MM.1S (cell line): ENCODE data around the gene SERP1.

Source experiments
- DNase-seq: peaks from one replicate; pipeline ENCODE4 v3.0.0-alpha.2; 2015
- H2AFZ ChIP-seq: fragments of 300-600 bp; sonication (generic); 2 replicates; pipeline ENCODE4 v1.6.0; 2016; ENCODE audit warnings: antibody characterized with exemption, low read length
- H3F3A ChIP-seq: fragments of 300-600 bp; sonication (generic); 2 replicates; pipeline ENCODE4 v1.6.1; 2016; ENCODE audit warnings: mild to moderate bottlenecking, antibody characterized with exemption, low read length, moderate library complexity, mixed read lengths; ENCODE audit not compliant: insufficient read depth
- H3K27ac ChIP-seq: fragments of 300-600 bp; sonication (generic); 2 replicates; pipeline ENCODE4 v1.5.1; 2016; ENCODE audit warnings: mild to moderate bottlenecking, low read length
- H3K27me3 ChIP-seq: fragments of 300-600 bp; sonication (generic); replicated peaks from 2 replicates; pipeline ENCODE4 v1.6.0; 2016; ENCODE audit warnings: low read length; ENCODE audit not compliant: insufficient read depth
- H3K36me3 ChIP-seq: fragments of 300-600 bp; sonication (generic); replicated peaks from 2 replicates; pipeline ENCODE4 v1.6.1; 2016; ENCODE audit warnings: mild to moderate bottlenecking, low read length, mixed read lengths; ENCODE audit not compliant: insufficient read depth
- H3K4me1 ChIP-seq: fragments of 300-600 bp; sonication (generic); 2 replicates; pipeline ENCODE4 v1.6.1; 2016; ENCODE audit warnings: low read length, mixed read lengths
- H3K4me2 ChIP-seq: fragments of 300-600 bp; sonication (generic); 2 replicates; pipeline ENCODE4 v1.6.0; 2016; ENCODE audit warnings: low read depth, low read length
- H3K4me3 ChIP-seq: fragments of 300-600 bp; sonication (generic); 2 replicates; pipeline ENCODE4 v1.5.1; 2016; ENCODE audit warnings: low read length, mixed read lengths
- H3K79me2 ChIP-seq: fragments of 300-600 bp; sonication (generic); 2 replicates; pipeline ENCODE4 v1.6.1; 2016; ENCODE audit warnings: mixed run types, low read length, mixed read lengths
- H3K9ac ChIP-seq: fragments of 300-600 bp; sonication (generic); 2 replicates; pipeline ENCODE4 v1.6.1; 2016; ENCODE audit warnings: low read length, mixed read lengths
- H3K9me2 ChIP-seq: fragments of 300-600 bp; sonication (generic); replicated peaks from 2 replicates; pipeline ENCODE4 v1.6.1; 2016; ENCODE audit warnings: mild to moderate bottlenecking, low read length, mixed read lengths; ENCODE audit not compliant: insufficient read depth
- H3K9me3 ChIP-seq: fragments of 300-600 bp; sonication (generic); replicated peaks from 2 replicates; pipeline ENCODE4 v1.6.1; 2016; ENCODE audit warnings: mild to moderate bottlenecking, low read length, mixed read lengths; ENCODE audit not compliant: insufficient read depth
- H4K20me1 ChIP-seq: fragments of 300-600 bp; sonication (generic); 2 replicates; pipeline ENCODE4 v1.6.1; 2016; ENCODE audit warnings: mild to moderate bottlenecking, low read length, moderate library complexity, mixed read lengths; ENCODE audit not compliant: insufficient read depth
- CTCF ChIP-seq: fragments of 300-600 bp; sonication (generic); IDR thresholded peaks from 2 replicates; pipeline ENCODE4 v1.5.1; 2016; ENCODE audit warnings: antibody characterized with exemption, low read length, mixed read lengths
- EZH2 ChIP-seq: fragments of 300-600 bp; sonication (generic); optimal IDR thresholded peaks from 2 replicates; pipeline ENCODE3; 2017; ENCODE audit warnings: low read depth, mild to moderate bottlenecking, antibody characterized with exemption, low read length, mixed read lengths
- EZH2phosphoT487 ChIP-seq: fragments of 300-600 bp; sonication (generic); IDR thresholded peaks from 2 replicates; pipeline ENCODE4 v1.6.1; 2018; ENCODE audit warnings: antibody characterized with exemption, low read length

Gene SERP1

DNA sequence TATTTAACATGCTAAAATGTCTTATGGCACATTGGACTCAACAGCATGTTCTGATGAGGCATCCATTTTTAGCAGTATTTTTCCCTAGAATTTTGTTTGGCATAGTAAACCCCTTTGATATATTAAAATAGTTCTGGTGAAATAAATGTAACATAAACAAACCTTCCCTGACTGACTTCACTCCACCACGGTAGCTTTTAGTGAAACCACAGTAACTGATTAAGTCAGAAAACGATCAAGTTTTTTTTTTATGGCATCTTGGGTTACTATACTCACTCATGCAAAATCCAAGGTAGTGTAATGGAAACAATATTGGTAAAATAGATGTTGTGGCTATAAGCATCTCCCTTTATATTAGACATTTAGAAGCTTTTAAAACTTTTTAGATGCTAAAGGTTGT is 2.8 kb downstream of the SERP1 start:
- DNase-seq: no peak
- Histone ChIP-seq H3K4me3 (no peak overlapping the region), H3K9me3 (no peaks in the 10 kb centered on the region), H3K4me2 (peak overlapping the region; percentile 81; the same call in 1 of the 2 replicates), H3K27me3 (no peaks in the 10 kb centered on the region), H3K79me2 (peaks cover 67% of the 10 kb centered on the region), H4K20me1 (peaks cover 22% of the 10 kb centered on the region; the same call in 1 of the 2 replicates), H2AFZ (no peak overlapping the region), H3F3A (peaks cover 12% of the 10 kb centered on the region), H3K9ac (no peak overlapping the region; the same call in 1 of the 2 replicates), H3K4me1 (peaks cover 21% of the 10 kb centered on the region), H3K36me3 (peaks cover 16% of the 10 kb centered on the region), H3K9me2 (no peaks in the 10 kb centered on the region), H3K27ac (no peak overlapping the region)
- TF ChIP-seq EZH2phosphoT487: no peak
- TF ChIP-seq EZH2: no peak
- TF ChIP-seq CTCF: no peak

- H3K9me3 ChIP-seq: no peaks in the 10 kb centered on the region
- no peaks in the 10 kb centered on the region for H3K9me2 ChIP-seq
- no peak overlapping the region for H3K4me2 ChIP-seq
- H2AFZ ChIP-seq: no peak overlapping the region
- H4K20me1 ChIP-seq: peaks cover 22% of the 10 kb centered on the region; the same call in 1 of the 2 replicates
- peaks cover 16% of the 10 kb centered on the region for H3K36me3 ChIP-seq
- peaks cover 12% of the 10 kb centered on the region for H3F3A ChIP-seq
- H3K4me3 ChIP-seq: no peak overlapping the region
- H3K9ac ChIP-seq: no peak overlapping the region
- TF ChIP-seq CTCF: no peak
- TF ChIP-seq EZH2phosphoT487: no peak
- no peak for TF ChIP-seq EZH2
- H3K4me1 ChIP-seq: peaks cover 17% of the 10 kb centered on the region
- DNase-seq: no peak
- H3K27me3 ChIP-seq: no peaks in the 10 kb centered on the region
- peaks cover 63% of the 10 kb centered on the region for H3K79me2 ChIP-seq
- no peak overlapping the region for H3K27ac ChIP-seq
These were observed 3.2 kb downstream of the SERP1 start for GRCh38 chr3:150543128-150543527.

DNA sequence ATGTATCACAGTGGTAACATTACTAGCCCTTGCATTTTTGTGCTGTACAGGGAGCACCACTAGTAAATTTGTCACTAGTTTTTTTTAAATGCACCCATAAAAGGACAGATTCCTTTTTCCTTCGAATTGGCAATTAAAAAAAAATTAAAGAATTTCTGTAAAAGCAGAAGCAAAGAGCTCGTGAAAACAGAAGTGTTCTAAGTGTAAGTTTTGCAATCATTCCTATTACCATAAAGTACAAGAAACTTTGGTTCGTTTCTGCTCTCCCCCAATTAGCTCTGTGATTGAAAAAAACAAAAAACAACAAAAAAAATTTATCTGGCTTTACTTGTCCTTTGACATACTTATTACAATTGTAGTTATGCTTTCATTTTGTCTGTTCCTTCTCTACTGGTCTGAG is 5.3 kb downstream of the SERP1 start:
- Histone ChIP-seq H3K4me1 (peaks cover 13% of the 10 kb centered on the region), H3K27me3 (no peaks in the 10 kb centered on the region), H3K4me2 (no peak overlapping the region), H3K27ac (no peak overlapping the region), H3K4me3 (no peak overlapping the region), H3K36me3 (peaks cover 16% of the 10 kb centered on the region), H3F3A (peaks cover 2% of the 10 kb centered on the region), H3K9me2 (no peaks in the 10 kb centered on the region), H3K79me2 (peaks cover 48% of the 10 kb centered on the region), H4K20me1 (peaks cover 22% of the 10 kb centered on the region; the same call in 1 of the 2 replicates), H2AFZ (no peak overlapping the region), H3K9me3 (no peaks in the 10 kb centered on the region), H3K9ac (no peak overlapping the region)
- no peak for TF ChIP-seq CTCF
- no peak for TF ChIP-seq EZH2phosphoT487
- TF ChIP-seq EZH2: no peak
- DNase-seq: no peak
